Fibroblast of villous mesenchyme (primary cell): ENCODE results near the gene NF1. TPM values are rescaled to one million over a fixed set of nuclear protein-coding genes. Genes with fewer than 3 reads are reported as not detected.
"Not testable (repeated sequence)": the region's sequence is repeated elsewhere in the genome, so short reads cannot be mapped to it uniquely, and the experiment has no call there.

Source experiments
- DNase-seq: peaks from one replicate; pipeline ENCODE4 v3.0.0-alpha.2; 2010; ENCODE audit warnings: low read depth
- H3K4me3 ChIP-seq: 2 replicates; pipeline ENCODE4 v1.5.1; 2011; ENCODE audit warnings: low read depth, mild to moderate bottlenecking, low read length
- total RNA-seq: library from RNA; depleted of rRNA; stranded (reverse); fragments of >200 nt; gene quantifications from 2 replicates; pipeline ENCODE4 v1.2.3, GENCODE V29; 2012
- TF ChIP-seq, protein P1 (sequence below): IDR thresholded peaks from 2 replicates; pipeline ENCODE4 v1.5.1; 2012; ENCODE audit warnings: low read depth, mild to moderate bottlenecking, low read length; ENCODE audit not compliant: insufficient read depth

NF1 gene
- total RNA-seq, 1 donor: 82.5 TPM

DNA sequence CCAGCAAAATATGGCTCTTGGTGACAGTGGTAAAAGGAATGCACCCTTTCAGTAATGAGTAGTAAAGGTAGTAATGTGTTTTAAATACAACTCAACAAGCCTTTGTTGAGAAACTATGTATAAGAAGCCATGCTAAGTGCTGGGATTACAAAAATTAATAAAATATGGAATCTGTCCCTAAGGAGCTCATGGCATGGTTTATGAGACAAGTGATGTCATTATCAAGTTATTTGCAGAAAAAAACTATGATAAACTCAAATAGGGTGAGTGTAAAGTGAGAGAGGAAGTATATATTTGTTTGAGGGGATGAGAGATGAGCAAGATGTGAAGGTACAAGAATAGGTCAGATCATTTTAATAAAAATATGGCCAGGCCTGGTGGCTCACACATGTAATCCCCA lies 76.9 kb downstream of the NF1 start:
- no peak overlapping the region for H3K4me3 ChIP-seq
- no peak for DNase-seq
- TF ChIP-seq, protein P1, sequence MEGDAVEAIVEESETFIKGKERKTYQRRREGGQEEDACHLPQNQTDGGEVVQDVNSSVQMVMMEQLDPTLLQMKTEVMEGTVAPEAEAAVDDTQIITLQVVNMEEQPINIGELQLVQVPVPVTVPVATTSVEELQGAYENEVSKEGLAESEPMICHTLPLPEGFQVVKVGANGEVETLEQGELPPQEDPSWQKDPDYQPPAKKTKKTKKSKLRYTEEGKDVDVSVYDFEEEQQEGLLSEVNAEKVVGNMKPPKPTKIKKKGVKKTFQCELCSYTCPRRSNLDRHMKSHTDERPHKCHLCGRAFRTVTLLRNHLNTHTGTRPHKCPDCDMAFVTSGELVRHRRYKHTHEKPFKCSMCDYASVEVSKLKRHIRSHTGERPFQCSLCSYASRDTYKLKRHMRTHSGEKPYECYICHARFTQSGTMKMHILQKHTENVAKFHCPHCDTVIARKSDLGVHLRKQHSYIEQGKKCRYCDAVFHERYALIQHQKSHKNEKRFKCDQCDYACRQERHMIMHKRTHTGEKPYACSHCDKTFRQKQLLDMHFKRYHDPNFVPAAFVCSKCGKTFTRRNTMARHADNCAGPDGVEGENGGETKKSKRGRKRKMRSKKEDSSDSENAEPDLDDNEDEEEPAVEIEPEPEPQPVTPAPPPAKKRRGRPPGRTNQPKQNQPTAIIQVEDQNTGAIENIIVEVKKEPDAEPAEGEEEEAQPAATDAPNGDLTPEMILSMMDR: no peak

DNA sequence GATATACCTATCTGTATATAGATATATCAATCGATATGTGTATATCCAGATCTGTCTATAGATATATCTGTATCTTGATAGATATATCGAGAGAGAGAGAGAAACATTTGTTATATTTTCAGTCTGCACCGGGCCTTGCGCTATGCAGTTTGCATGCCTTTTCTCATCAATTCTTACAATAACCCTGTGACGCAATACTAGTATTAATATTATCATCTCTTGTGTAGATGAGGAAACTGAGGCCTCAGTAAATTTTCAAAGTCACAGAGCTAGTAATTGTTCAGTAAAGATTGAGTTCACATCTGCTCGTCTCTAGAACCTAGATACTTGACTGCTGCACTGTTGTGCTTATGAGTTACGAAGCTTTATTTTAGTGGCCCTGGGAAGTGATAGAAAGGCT lies 77.6 kb downstream of the NF1 start:
- no peak overlapping the region for H3K4me3 ChIP-seq
- DNase-seq: no peak
- TF ChIP-seq, protein P1: no peak

DNA sequence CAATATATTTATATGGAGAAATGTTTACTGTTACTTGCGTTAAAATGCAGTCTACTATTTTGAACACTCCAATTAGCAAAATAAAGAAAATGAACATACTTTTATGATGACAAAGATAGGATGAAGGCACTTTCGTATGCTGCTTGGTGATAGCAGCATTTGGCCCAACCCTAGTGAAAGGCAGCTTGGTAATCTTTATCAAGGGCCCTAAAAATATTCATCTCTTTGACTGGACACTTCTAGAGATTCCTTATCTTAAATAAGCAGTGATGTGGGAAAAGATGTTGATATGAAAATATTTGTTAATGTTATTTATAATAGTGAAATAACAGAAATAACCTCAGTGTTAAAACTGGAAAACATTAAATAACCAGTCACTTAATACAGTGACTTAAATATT lies 79.4 kb downstream of the NF1 start:
- DNase-seq: no peak
- TF ChIP-seq, protein P1: no peak
- no peak overlapping the region for H3K4me3 ChIP-seq

DNA sequence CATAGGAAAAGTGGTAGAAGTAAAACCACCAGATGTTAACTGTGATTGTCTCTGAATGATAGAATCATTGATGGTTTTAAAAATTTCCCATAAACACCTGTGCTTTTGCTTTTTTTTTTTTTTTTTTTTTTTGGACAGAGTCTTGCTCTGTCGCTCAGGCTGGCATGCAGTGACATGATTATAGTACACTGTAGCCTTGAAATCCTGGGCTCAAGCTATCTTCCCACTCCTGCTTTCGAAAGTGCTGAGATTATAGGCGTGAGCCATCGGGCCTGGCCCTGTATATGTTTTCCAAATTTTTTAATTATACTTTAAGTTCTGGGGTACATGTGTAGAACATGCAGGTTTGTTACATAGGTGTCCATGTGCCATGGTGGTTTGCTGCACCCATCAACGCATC lies 80.5 kb downstream of the NF1 start:
- TF ChIP-seq, protein P1: no peak
- no peak overlapping the region for H3K4me3 ChIP-seq
- DNase-seq: no peak

DNA sequence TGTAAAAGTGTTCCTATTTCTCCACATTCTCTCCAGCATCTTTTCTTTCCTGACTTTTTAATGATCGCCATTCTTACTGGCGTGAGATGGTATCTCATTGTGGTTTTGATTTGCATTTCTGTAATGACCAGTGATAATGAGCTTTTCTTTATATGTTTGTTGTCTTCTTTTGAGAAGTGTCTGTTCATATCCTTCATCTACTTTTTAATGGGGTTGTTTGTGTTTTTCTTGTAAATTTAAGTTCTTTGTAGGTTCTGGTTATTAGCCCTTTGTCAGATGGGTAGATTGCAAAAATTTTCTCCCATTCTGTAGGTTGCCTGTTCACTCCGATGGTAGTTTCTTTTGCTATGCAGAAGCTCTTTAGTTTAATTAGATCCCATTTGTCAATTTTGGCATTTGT lies 81.4 kb downstream of the NF1 start:
- H3K4me3 ChIP-seq, DNase-seq: not testable (repeated sequence)

DNA sequence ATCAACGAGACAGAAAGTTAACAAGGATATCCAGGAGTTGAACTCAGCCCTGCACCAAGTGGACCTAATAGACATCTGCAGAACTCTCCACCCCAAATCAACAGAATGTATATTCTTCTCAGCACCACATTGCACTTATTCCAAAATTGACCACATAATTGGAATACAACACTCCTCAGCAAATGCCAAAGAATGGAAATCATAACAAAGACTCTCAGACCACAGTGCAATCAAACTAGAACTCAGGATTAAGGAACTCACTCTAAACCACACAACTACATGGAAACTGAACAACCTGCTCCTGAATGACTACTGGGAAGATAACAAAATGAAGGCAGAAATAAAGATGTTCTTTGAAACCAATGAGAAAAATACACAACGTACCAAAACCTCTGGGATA lies 84.2 kb downstream of the NF1 start:
- H3K4me3 ChIP-seq, DNase-seq: not testable (repeated sequence)

DNA sequence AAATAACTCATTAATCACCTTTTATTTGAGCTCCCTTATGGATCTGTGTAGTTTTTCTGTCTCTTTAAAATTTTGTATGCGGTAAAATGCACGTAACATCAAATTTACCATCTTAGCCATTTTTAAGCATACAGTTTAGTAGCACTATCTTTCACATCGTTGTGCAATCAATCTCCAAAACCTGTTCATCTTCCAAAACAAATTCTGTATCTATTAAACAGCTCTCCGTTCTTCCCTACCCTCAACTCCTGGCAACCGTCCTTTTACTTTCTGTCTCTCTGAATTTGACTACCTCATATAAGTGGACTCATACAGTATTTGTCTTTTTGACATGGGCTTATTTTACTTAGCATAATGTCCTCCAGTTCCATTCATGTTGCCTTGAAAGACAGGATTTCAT lies 100.5 kb downstream of the NF1 start:
- DNase-seq: no peak
- TF ChIP-seq, protein P1: no peak
- no peak overlapping the region for H3K4me3 ChIP-seq

DNA sequence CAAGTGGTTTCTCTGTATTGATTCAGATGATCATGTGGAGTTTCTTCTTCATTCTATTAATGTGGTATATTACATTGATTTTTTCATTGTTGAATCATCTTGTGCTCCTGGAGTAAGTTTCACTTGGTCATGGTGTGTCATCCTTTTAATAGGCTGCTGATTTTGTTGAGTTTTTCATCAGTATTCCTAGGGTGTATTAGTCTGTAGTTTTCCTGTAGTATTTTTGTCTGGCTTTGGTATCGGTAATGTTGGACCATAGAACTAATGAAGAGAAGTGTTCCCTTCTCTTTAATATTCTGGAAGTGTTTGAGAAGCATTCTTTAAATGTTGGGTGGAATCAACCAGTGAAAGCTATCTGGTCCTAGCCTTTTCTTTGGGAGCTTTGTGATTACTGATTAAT lies 103.2 kb downstream of the NF1 start:
- no peak for DNase-seq
- H3K4me3 ChIP-seq: no peak overlapping the region
- TF ChIP-seq, protein P1: no peak

DNA sequence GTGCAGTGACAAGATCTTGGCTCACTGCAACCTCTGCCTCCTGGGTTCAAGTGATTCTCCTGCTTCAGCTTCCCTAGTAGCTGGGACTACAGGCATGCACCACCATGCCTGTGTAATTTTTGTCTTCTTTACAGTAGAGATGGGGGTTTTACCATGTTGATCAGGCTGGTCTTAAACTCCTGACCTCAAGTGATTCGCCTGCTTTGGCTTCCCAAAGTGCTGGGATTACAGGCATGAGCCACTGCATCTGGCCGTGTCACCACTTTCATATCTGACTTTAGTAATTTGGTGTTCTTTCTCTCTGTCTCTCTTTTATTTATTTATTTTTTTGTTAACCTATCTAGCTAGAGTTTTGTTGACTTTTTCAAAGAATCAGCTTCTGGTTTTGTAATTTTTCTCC lies 103.9 kb downstream of the NF1 start:
- H3K4me3 ChIP-seq: not testable (repeated sequence)
- DNase-seq: peak; percentile 30
